Lung (tissue), 12 donors: ENCODE data around the gene HABP2. TPM values are rescaled to one million over a fixed set of nuclear protein-coding genes. Genes with fewer than 3 reads are reported as not detected.

Experiments
- ATAC-seq: fragments of 200-7000 bp; cut with Tn5 transposase; one replicate; pipeline ENCODE4 v1.9.1; 2020; ENCODE audit warnings: moderate number of reproducible peaks; ENCODE audit not compliant: insufficient read depth, low FRiP score
- DNase-seq, 3 donors: peaks; one replicate each; pipeline ENCODE4 v3.0.0-alpha.2; 2013 to 2017
- H3K27ac ChIP-seq, 2 donors: one replicate each; pipeline ENCODE4 v1.5.1; 2013; ENCODE audit warnings: mild to moderate bottlenecking in 2 of 2, moderate library complexity in 2 of 2, control low read depth in 1 of 2, inconsistent platforms in 1 of 2, low read depth in 1 of 2, low read length in 1 of 2
- H3K27me3 ChIP-seq, 3 donors: one replicate each; pipeline ENCODE4 v1.5.1; 2013; ENCODE audit warnings: low read length in 2 of 3; ENCODE audit not compliant: control insufficient read depth in 3 of 3, insufficient read depth in 3 of 3
- H3K36me3 ChIP-seq, 4 donors: one replicate each; pipeline ENCODE4 v1.5.1; 2013; ENCODE audit warnings: low read length in 4 of 4, mild to moderate bottlenecking in 1 of 4, moderate library complexity in 1 of 4; ENCODE audit not compliant: control insufficient read depth in 4 of 4, insufficient read depth in 4 of 4
- H3K4me1 ChIP-seq, 5 donors: one replicate each; pipeline ENCODE4 v1.5.1; 2013; ENCODE audit warnings: low read length in 5 of 5, mild to moderate bottlenecking in 2 of 5, moderate library complexity in 1 of 5; ENCODE audit not compliant: control insufficient read depth in 5 of 5, insufficient read depth in 5 of 5
- H3K4me3 ChIP-seq: one replicate; pipeline ENCODE4 v1.5.1; 2013; ENCODE audit warnings: mild to moderate bottlenecking, control low read depth, moderate library complexity
- H3K9ac ChIP-seq, 2 donors: one replicate each; pipeline ENCODE4 v1.5.1; 2013; ENCODE audit warnings: low read length in 2 of 2, control low read depth in 1 of 2; ENCODE audit not compliant: insufficient read depth in 1 of 2
- H3K9me3 ChIP-seq, 4 donors: one replicate each; pipeline ENCODE4 v1.5.1; 2013; ENCODE audit warnings: low read length in 3 of 4, mild to moderate bottlenecking in 1 of 4, moderate library complexity in 1 of 4; ENCODE audit not compliant: control insufficient read depth in 4 of 4, insufficient read depth in 3 of 4
- CTCF ChIP-seq: IDR thresholded peaks from 2 replicates; pipeline ENCODE4 v1.5.1; 2012; ENCODE audit warnings: mild to moderate bottlenecking; ENCODE audit errors: control extremely low read depth, extremely low read depth
- WGBS, 2 donors: extraction: QIAGEN DNeasy Blood & Tissue Kit; methylation state at CpG; one replicate each; pipeline ENCODE4 v1.1.7; 2013; 5-methylcytosine and 5-hydroxymethylcytosine counted together
- polyA plus RNA-seq, 2 donors: library from polyadenylated mRNA; stranded (reverse); fragments of 200-250 nt; gene quantifications; one replicate each; pipeline ENCODE4 v1.2.1, GENCODE V29; 2013
- total RNA-seq, 2 donors: library from RNA; depleted of rRNA in 1 of 2; stranded (reverse); fragments of >200 nt in 1 of 2; gene quantifications; one replicate each; pipeline ENCODE4 v1.2.1, GENCODE V29; 2014 to 2021
- donor health status: control.
- donor health status: control.
- donor health status: Bipolar disorder and iron deficiency.
- donor health status: healthy.
- donor health status: DM: yes; HTN: yes; CAD: no.

Gene HABP2
- total and polyA plus RNA-seq, 4 donors = 0.10 to 1.3 (median 0.65) TPM

- TF ChIP-seq CTCF = no peak
- ATAC-seq (no peak), DNase-seq (no peak)
- no peak overlapping the region for H3K4me3 ChIP-seq
- peaks cover 0 to 6% (median 0%) of the 10 kb centered on the region in 4 donors for H3K9me3 ChIP-seq
- H3K9ac ChIP-seq = no peak overlapping the region
- no peaks in the 10 kb centered on the region for H3K36me3 ChIP-seq
- H3K27me3 ChIP-seq = no peaks in the 10 kb centered on the region
- H3K4me1 ChIP-seq = no peaks in the 10 kb centered on the region
- no peak overlapping the region for H3K27ac ChIP-seq
These were observed 41.4 kb upstream of the HABP2 start for GRCh38 chr10:113511419-113511818.

GRCh38 chr10:113515161-113515560, 37.7 kb upstream of the HABP2 start:
- no peak overlapping the region for H3K4me3 ChIP-seq
- DNase-seq = no peak
- 72 to 78% methylated on average over 6 of the region's 6 CpGs for WGBS, 2 donors
- no peak overlapping the region for H3K27ac ChIP-seq
- peaks cover 0 to 6% (median 0%) of the 10 kb centered on the region in 4 donors for H3K9me3 ChIP-seq
- no peaks in the 10 kb centered on the region for H3K36me3 ChIP-seq
- H3K9ac ChIP-seq = no peak overlapping the region
- no peaks in the 10 kb centered on the region for H3K27me3 ChIP-seq
- no peak for ATAC-seq
- peaks cover 0 to 6% (median 0%) of the 10 kb centered on the region in 5 donors for H3K4me1 ChIP-seq
- no peak for TF ChIP-seq CTCF

GRCh38 chr10:113515601-113516000, 37.3 kb upstream of the HABP2 start:
- no peak overlapping the region for H3K27ac ChIP-seq
- H3K9ac ChIP-seq = no peak overlapping the region
- no peaks in the 10 kb centered on the region for H3K27me3 ChIP-seq
- no peaks in the 10 kb centered on the region for H3K36me3 ChIP-seq
- no peak for TF ChIP-seq CTCF
- no peak overlapping the region for H3K4me3 ChIP-seq
- H3K9me3 ChIP-seq = peaks cover 0 to 6% (median 0%) of the 10 kb centered on the region in 4 donors
- ATAC-seq (no peak), DNase-seq (no peak)
- 78 to 84% methylated on average over 5 of the region's 5 CpGs for WGBS, 2 donors
- H3K4me1 ChIP-seq = peaks cover 0 to 6% (median 0%) of the 10 kb centered on the region in 5 donors

GRCh38 chr10:113516061-113516460, 36.8 kb upstream of the HABP2 start:
- H3K4me1 ChIP-seq = peaks cover 0 to 6% (median 1%) of the 10 kb centered on the region in 5 donors
- H3K36me3 ChIP-seq = no peaks in the 10 kb centered on the region
- DNase-seq (no peak), ATAC-seq (no peak)
- H3K9me3 ChIP-seq = peaks cover 0 to 6% (median 0%) of the 10 kb centered on the region in 4 donors
- no peak overlapping the region for H3K9ac ChIP-seq
- WGBS, 2 donors = 95 to 99% methylated on average over 3 of the region's 3 CpGs
- no peak overlapping the region for H3K4me3 ChIP-seq
- no peak for TF ChIP-seq CTCF
- no peaks in the 10 kb centered on the region for H3K27me3 ChIP-seq
- H3K27ac ChIP-seq = no peak overlapping the region
